Measurements from ENCODE around the gene LRRTM1.

DNA sequence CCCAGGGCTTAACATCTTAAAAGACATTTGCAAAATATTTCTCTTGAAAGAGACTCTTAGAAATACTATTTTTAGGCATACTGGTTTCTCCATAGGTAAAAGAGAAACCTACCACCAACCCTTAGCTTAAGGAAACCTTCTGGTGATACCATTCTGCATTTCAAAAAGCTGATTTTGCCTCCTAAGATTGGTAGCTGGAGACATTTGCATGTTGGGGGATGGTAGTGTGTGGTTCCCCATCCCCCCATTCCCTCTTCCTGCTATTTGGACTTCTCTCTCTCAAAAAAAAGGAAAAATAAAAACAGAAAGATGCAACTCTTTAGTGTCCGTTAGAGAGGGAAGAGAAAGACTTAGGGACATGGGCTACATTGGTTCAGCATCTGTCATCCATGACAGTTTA, 4.2 kb downstream of the LRRTM1 start:
- TF ChIP-seq POLR2A (IDR thresholded peaks at IDR 0.05) (no peak), POLR2AphosphoS5 (IDR thresholded peaks at IDR 0.05) (no peak), EP300 (IDR thresholded peaks at IDR 0.05) (no peak)
- TF ChIP-seq, protein P1, sequence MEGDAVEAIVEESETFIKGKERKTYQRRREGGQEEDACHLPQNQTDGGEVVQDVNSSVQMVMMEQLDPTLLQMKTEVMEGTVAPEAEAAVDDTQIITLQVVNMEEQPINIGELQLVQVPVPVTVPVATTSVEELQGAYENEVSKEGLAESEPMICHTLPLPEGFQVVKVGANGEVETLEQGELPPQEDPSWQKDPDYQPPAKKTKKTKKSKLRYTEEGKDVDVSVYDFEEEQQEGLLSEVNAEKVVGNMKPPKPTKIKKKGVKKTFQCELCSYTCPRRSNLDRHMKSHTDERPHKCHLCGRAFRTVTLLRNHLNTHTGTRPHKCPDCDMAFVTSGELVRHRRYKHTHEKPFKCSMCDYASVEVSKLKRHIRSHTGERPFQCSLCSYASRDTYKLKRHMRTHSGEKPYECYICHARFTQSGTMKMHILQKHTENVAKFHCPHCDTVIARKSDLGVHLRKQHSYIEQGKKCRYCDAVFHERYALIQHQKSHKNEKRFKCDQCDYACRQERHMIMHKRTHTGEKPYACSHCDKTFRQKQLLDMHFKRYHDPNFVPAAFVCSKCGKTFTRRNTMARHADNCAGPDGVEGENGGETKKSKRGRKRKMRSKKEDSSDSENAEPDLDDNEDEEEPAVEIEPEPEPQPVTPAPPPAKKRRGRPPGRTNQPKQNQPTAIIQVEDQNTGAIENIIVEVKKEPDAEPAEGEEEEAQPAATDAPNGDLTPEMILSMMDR (IDR thresholded peaks at IDR 0.05) = no peak
